ENCODE data around the gene TNNT3.

- TF ChIP-seq CTCF (IDR thresholded peaks at IDR 0.05; ENCODE audit: insufficient read depth, low read length) (no peak), POLR2AphosphoS5 (IDR thresholded peaks at IDR 0.05; ENCODE audit: low read depth) (no peak), SPI1 (IDR thresholded peaks at IDR 0.05; ENCODE audit: borderline replicate concordance, low read depth) (no peak)
Observed at GRCh38 chr11:1893581-1894359, 25.7 kb upstream of the TNNT3 start.
